Measurements from ENCODE around the gene SLIT1. TPM values are rescaled to one million over a fixed set of nuclear protein-coding genes. Genes with fewer than 3 reads are reported as not detected.

SLIT1 gene
- total and polyA plus RNA-seq, 2 of the 8 experiments (the other 6 are each of a cell fraction or from before 2014, with no cell fraction given) = 0.70 to 0.88 TPM

DNA sequence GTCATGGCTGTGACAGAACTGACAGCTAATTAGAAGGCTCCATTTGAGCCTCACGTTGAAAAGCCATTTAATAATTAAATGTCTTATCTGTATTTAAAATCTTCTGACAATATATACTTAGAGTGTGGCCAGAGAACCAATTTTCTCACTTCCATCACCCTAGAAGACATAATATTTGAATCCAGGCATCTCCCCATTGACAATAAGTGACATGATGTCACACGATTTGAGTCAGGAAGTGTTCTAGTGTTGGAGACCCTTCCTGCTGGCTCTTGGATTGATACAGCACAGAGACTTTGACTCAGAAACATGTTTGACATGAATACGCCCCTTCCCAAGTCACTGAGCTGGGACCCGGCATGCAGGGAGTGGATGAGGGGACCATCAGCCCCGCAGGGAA, 85.9 kb downstream of the SLIT1 start:
- no peak overlapping the region for H2AFZ ChIP-seq (ENCODE audit: low read length)
- no peaks in the 10 kb centered on the region for H3K79me2 ChIP-seq (ENCODE audit: control insufficient read depth in 1 of 2, insufficient read depth in 2 of 2, low read length in 2 of 2)
- no peak overlapping the region for H4K91ac ChIP-seq (replicated peaks; ENCODE audit: insufficient read length, low read length)
- no peak overlapping the region for H3K27ac ChIP-seq (ENCODE audit: low read depth, low read length)
- H3K36me3 ChIP-seq (ENCODE audit: control insufficient read depth in 2 of 4, insufficient read depth in 4 of 4, low read length in 3 of 4) = no peaks in the 10 kb centered on the region
- no peak overlapping the region for H2BK12ac ChIP-seq (ENCODE audit: low read depth, low read length)
- H4K8ac ChIP-seq (ENCODE audit: extremely low read depth, insufficient read depth, low read length) = no peak overlapping the region
- H3K79me1 ChIP-seq (ENCODE audit: low read depth, low read length) = no peaks in the 10 kb centered on the region
- no peak overlapping the region for H3K18ac ChIP-seq (ENCODE audit: extremely low read depth, low read length)
- 82% methylated on average over 5 of the region's 5 CpGs; no CpG with 5 or more reads in 1 of the 2 experiments for whole genome bisulfite sequencing, 2 experiments (ENCODE audit: extremely low coverage in 1 of 2, insufficient coverage in 1 of 2, insufficient read length in 1 of 2, insufficient replicate concordance in 2 of 2, low coverage in 1 of 2, low lambda C conversion rate in 2 of 2, missing lambda C conversion rate in 1 of 2)
- no peaks in the 10 kb centered on the region for H3K23me2 ChIP-seq (ENCODE audit: low read depth, low read length)
- no peak overlapping the region for H2BK5ac ChIP-seq (ENCODE audit: low read depth, low read length)
- H3K4me2 ChIP-seq (ENCODE audit: insufficient read depth in 1 of 2, low read depth in 2 of 2, low read length in 2 of 2) = no peak overlapping the region
- no peak overlapping the region for H3K4me3 ChIP-seq (ENCODE audit: extremely low read depth in 1 of 4, insufficient read depth in 2 of 4, low read depth in 3 of 4, low read length in 4 of 4)
- H3K56ac ChIP-seq (replicated peaks; ENCODE audit: insufficient read length, low read depth, low read length) = no peak overlapping the region
- ChIA-PET POLR2A (ENCODE audit: partially characterized antibody) (interaction anchor here (0.6 kb wide), 1 partner anchor 11 kb away, joined by 3 read pairs; no protein-coding TSS in a partner anchor), CTCF (ENCODE audit: partially characterized antibody) (interaction anchor here (1.0 to 43.6 kb wide), 5 partner anchors 10 to 118 kb away, joined by 3 to 1348 read pairs (median 5); no protein-coding TSS in a partner anchor)
- H3K23ac ChIP-seq (ENCODE audit: insufficient read length) = no peak overlapping the region
- H2BK120ac ChIP-seq (replicated peaks; ENCODE audit: low read depth, low read length) = no peak overlapping the region
- no peak overlapping the region for H3K4ac ChIP-seq (replicated peaks; ENCODE audit: insufficient read length, low read depth, low read length)
- FAIRE-seq = no peak
- no peak overlapping the region for H2BK15ac ChIP-seq (ENCODE audit: low read length)
- no peaks in the 10 kb centered on the region for H3K9me3 ChIP-seq (ENCODE audit: insufficient read depth in 2 of 2, low read depth in 1 of 2, low read length in 1 of 2)
- H4K5ac ChIP-seq (ENCODE audit: insufficient read length, low read depth, low read length) = no peak overlapping the region
- H3K4me1 ChIP-seq (replicated peaks in 1 of 4; ENCODE audit: control insufficient read depth in 3 of 4, insufficient read depth in 4 of 4, low read length in 3 of 4) = peaks cover 0 to 23% (median 11%) of the 10 kb centered on the region in 4 experiments; a peak in 6 of 7 replicates
- no peaks in the 10 kb centered on the region for H4K20me1 ChIP-seq (replicated peaks in 1 of 2; ENCODE audit: control insufficient read depth in 1 of 2, insufficient read depth in 2 of 2, low read length in 2 of 2)
- no peak overlapping the region for H3K14ac ChIP-seq (ENCODE audit: insufficient read length)
- no peak for DNase-seq (ENCODE audit: low read depth in 1 of 2, low spot score in 2 of 2)
- H3K9ac ChIP-seq (replicated peaks in 1 of 4; ENCODE audit: extremely low read depth in 1 of 4, low read depth in 3 of 4, low read length in 3 of 4) = no peak overlapping the region
- no peaks in the 10 kb centered on the region; a peak in 1 of 7 replicates for H3K27me3 ChIP-seq (replicated peaks in 1 of 4; ENCODE audit: control insufficient read depth in 3 of 4, extremely low read depth in 1 of 4, insufficient read depth in 3 of 4, low read length in 3 of 4)
- no peak overlapping the region for H2AK5ac ChIP-seq (ENCODE audit: low read depth, low read length)
- no peak overlapping the region for H2BK20ac ChIP-seq (ENCODE audit: low read length)
- TF ChIP-seq GABPA (IDR thresholded peaks at IDR 0.05; ENCODE audit: borderline replicate concordance, insufficient read depth, low read length) (no peak), POU5F1 (IDR thresholded peaks at IDR 0.05; ENCODE audit: low read depth, low read length) (no peak), YY1 (IDR thresholded peaks at IDR 0.05; ENCODE audit: low read depth, low read length) (no peak), SP1 (IDR thresholded peaks at IDR 0.05; ENCODE audit: low read depth, low read length) (no peak), RAD21 (IDR thresholded peaks at IDR 0.05 in 1 of 2, conservative IDR thresholded peaks at IDR 0.05 in 1 of 2; ENCODE audit: low read depth in 2 of 2, low read length in 2 of 2) (no peak), EP300 (IDR thresholded peaks at IDR 0.05; ENCODE audit: borderline replicate concordance in 1 of 2, low read depth in 2 of 2, low read length in 2 of 2) (no peak), CHD2 (IDR thresholded peaks at IDR 0.05; ENCODE audit: low read length) (no peak), BRCA1 (IDR thresholded peaks at IDR 0.05; ENCODE audit: low read depth, low read length) (no peak), CTBP2 (IDR thresholded peaks at IDR 0.05; ENCODE audit: borderline replicate concordance, insufficient read depth, insufficient read length, low read length) (no peak), SRF (IDR thresholded peaks at IDR 0.05; ENCODE audit: low read depth, low read length) (no peak), TAF1 (IDR thresholded peaks at IDR 0.05; ENCODE audit: low read depth, low read length) (no peak), KDM4A (IDR thresholded peaks at IDR 0.05; ENCODE audit: low read depth, low read length, severe bottlenecking) (no peak), RBBP5 (IDR thresholded peaks at IDR 0.05; ENCODE audit: borderline replicate concordance, low read depth, low read length) (no peak), SP2 (IDR thresholded peaks at IDR 0.05; ENCODE audit: low read length) (no peak), SIRT6 (IDR thresholded peaks at IDR 0.05; ENCODE audit: low read length) (no peak)

Data from H1 (cell line).